WTC11 (cell line): ENCODE results near the gene PTPRC. TPM values are rescaled to one million over a fixed set of nuclear protein-coding genes. Genes with fewer than 3 reads are reported as not detected.

Source experiments
- ATAC-seq: fragments of 200-7000 bp; cut with Tn5 transposase; 2 replicates; pipeline ENCODE4 v1.10.0; 2021; ENCODE audit warnings: mild to moderate bottlenecking, moderate library complexity
- CTCF ChIA-PET: fragments of 300-600 bp; sonication (Branson Sonifier 250); formaldehyde crosslinking; loops from one replicate; lab custom pipeline; 2021; ENCODE audit warnings: antibody characterized with exemption; lab: Charles Lee
- POLR2A ChIA-PET: fragments of 350-600 bp; sonication (Branson Sonifier 250); formaldehyde crosslinking; loops from one replicate; lab custom pipeline; 2021; ENCODE audit warnings: antibody characterized with exemption; lab: Charles Lee
- DNase-seq: peaks from one replicate; pipeline ENCODE4 v3.0.0; 2021; ENCODE audit warnings: low spot score
- H3K27ac Mint-ChIP-seq: 2 replicates; pipeline ENCODE4 v1.8.0; 2021; ENCODE audit warnings: mixed read lengths
- H3K27me3 Mint-ChIP-seq: 2 replicates; pipeline ENCODE4 v1.8.0; 2021; ENCODE audit warnings: low read depth, mild to moderate bottlenecking, moderate library complexity, mixed read lengths
- H3K36me3 Mint-ChIP-seq: 2 replicates; pipeline ENCODE4 v1.8.0; 2021; ENCODE audit warnings: mixed read lengths
- H3K4me1 Mint-ChIP-seq: 2 replicates; pipeline ENCODE4 v1.8.0; 2022; ENCODE audit warnings: mixed read lengths
- H3K4me3 Mint-ChIP-seq: 2 replicates; pipeline ENCODE4 v1.8.0; 2021; ENCODE audit warnings: mild to moderate bottlenecking, moderate library complexity, mixed read lengths
- H3K9me3 Mint-ChIP-seq: 2 replicates; pipeline ENCODE4 v1.8.0; 2021; ENCODE audit warnings: mixed read lengths
- ATF1 ChIP-seq: sonication (generic); formaldehyde crosslinking; IDR thresholded peaks from 2 replicates; pipeline ENCODE4 v1.8.1; 2023; ENCODE audit warnings: mild to moderate bottlenecking, moderate library complexity, missing genetic modification reagents
- CREM ChIP-seq: sonication (generic); formaldehyde crosslinking; IDR thresholded peaks from 2 replicates; pipeline ENCODE4 v1.8.1; 2022; ENCODE audit warnings: mild to moderate bottlenecking, missing genetic modification reagents, moderate library complexity
- EMX1 ChIP-seq: fragments of 250-450 bp; sonication (Bioruptor Pico); IDR thresholded peaks from 2 replicates; pipeline ENCODE4 v1.8.0; 2021; ENCODE audit warnings: mild to moderate bottlenecking
- ETV6 ChIP-seq: sonication (generic); formaldehyde crosslinking; IDR thresholded peaks from 2 replicates; pipeline ENCODE4 v1.8.1; 2022; ENCODE audit warnings: mild to moderate bottlenecking, missing genetic modification reagents
- FOXJ3 ChIP-seq: sonication (generic); formaldehyde crosslinking; IDR thresholded peaks from 2 replicates; pipeline ENCODE4 v1.9.0; 2021; ENCODE audit warnings: missing genetic modification reagents, mild to moderate bottlenecking, borderline replicate concordance
- FOXK1 ChIP-seq: sonication (generic); formaldehyde crosslinking; IDR thresholded peaks from 2 replicates; pipeline ENCODE4 v1.8.0; 2022; ENCODE audit warnings: mild to moderate bottlenecking, moderate library complexity, missing genetic modification reagents
- GTF2I ChIP-seq: fragments of 250-450 bp; sonication (Bioruptor Pico); conservative IDR thresholded peaks from 2 replicates; pipeline ENCODE4 v1.4.0; 2021; ENCODE audit warnings: mild to moderate bottlenecking
- JAZF1 ChIP-seq: fragments of 250-450 bp; sonication (Bioruptor Pico); IDR thresholded peaks from 2 replicates; pipeline ENCODE4 v1.9.0; 2021; ENCODE audit warnings: moderate library complexity, mild to moderate bottlenecking, inconsistent platforms
- JUN ChIP-seq: sonication (generic); formaldehyde crosslinking; IDR thresholded peaks from 2 replicates; pipeline ENCODE4 v1.8.0; 2023; ENCODE audit warnings: mild to moderate bottlenecking, missing genetic modification reagents
- MXD4 ChIP-seq: fragments of 250-450 bp; sonication (Bioruptor Pico); IDR thresholded peaks from 2 replicates; pipeline ENCODE4 v1.8.0; 2021; ENCODE audit warnings: mild to moderate bottlenecking, moderate library complexity, borderline replicate concordance
- RELA ChIP-seq: sonication (generic); formaldehyde crosslinking; IDR thresholded peaks from 2 replicates; pipeline ENCODE4 v1.8.1; 2022; ENCODE audit warnings: missing genetic modification reagents, mild to moderate bottlenecking, borderline replicate concordance
- RORB ChIP-seq: fragments of 250-450 bp; sonication (Bioruptor Pico); IDR thresholded peaks from 2 replicates; pipeline ENCODE4 v1.9.0; 2021; ENCODE audit warnings: mild to moderate bottlenecking
- TCF7 ChIP-seq: sonication (generic); formaldehyde crosslinking; IDR thresholded peaks from 2 replicates; pipeline ENCODE4 v1.8.0; 2022; ENCODE audit warnings: mild to moderate bottlenecking, low read depth, missing genetic modification reagents, moderate library complexity
- ZNF219 ChIP-seq: sonication (generic); formaldehyde crosslinking; IDR thresholded peaks from 2 replicates; pipeline ENCODE4 v1.8.0; 2023; ENCODE audit warnings: missing genetic modification reagents, mild to moderate bottlenecking, borderline replicate concordance
- ZNF416 ChIP-seq: fragments of 250-450 bp; sonication (Bioruptor Pico); IDR thresholded peaks from 2 replicates; pipeline ENCODE4 v1.9.0; 2021; ENCODE audit warnings: mild to moderate bottlenecking, inconsistent platforms
- ZNF423 ChIP-seq: fragments of 250-450 bp; sonication (Bioruptor Pico); IDR thresholded peaks from 2 replicates; pipeline ENCODE4 v2.1.2; 2022; ENCODE audit warnings: mild to moderate bottlenecking, moderate library complexity
- total RNA-seq: library from RNA; stranded (reverse); gene quantifications from 3 replicates; pipeline ENCODE4 v1.2.3, GENCODE V29; 2021
- TF ChIP-seq, protein P1 (sequence below): fragments of 250-450 bp; sonication (Bioruptor Pico); IDR thresholded peaks from 2 replicates; pipeline ENCODE4 v1.8.0; 2021; ENCODE audit warnings: mild to moderate bottlenecking
- TF ChIP-seq, protein P2 (sequence below): sonication (generic); formaldehyde crosslinking; IDR thresholded peaks from 2 replicates; pipeline ENCODE4 v1.8.0; 2022; ENCODE audit warnings: missing genetic modification reagents
- TF ChIP-seq, protein P3 (sequence below): sonication (generic); formaldehyde crosslinking; IDR thresholded peaks from 2 replicates; pipeline ENCODE4 v1.8.0; 2022; ENCODE audit warnings: mild to moderate bottlenecking, missing genetic modification reagents
- TF ChIP-seq, protein P4 (sequence below): sonication (generic); formaldehyde crosslinking; IDR thresholded peaks from 2 replicates; pipeline ENCODE4 v1.8.1; 2022; ENCODE audit warnings: mild to moderate bottlenecking, missing genetic modification reagents, moderate library complexity, borderline replicate concordance
- TF ChIP-seq, protein P5 (sequence below): sonication (generic); formaldehyde crosslinking; IDR thresholded peaks from 2 replicates; pipeline ENCODE4 v1.8.0; 2022; ENCODE audit warnings: mild to moderate bottlenecking, missing genetic modification reagents

Gene PTPRC
- total RNA-seq, 1 experiment from 2014 or later: 1.4 TPM

DNA sequence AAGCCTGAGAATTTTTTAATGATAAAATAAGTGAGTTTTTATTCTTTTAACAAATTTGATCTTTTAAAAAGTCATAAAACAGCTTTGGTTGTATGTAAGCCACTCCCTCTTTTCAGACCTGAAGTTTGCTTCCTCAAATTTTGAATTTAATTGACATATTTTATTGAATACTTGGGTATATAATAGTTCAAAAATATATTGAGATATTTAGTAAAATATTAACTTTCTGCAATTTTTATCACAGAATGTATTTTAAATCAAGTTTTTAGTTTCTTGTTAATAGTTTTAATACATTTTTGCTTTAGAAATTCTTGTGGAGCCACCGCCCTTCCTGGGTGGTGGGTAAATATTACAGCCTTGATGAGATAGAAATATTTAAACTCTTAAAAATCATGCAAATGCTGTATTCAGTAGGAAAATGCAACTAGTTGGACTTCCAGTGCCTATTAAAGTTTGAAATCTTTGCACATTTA, 867 bp downstream of the PTPRC start:
- CTCF ChIA-PET: no interaction called here
- no peaks in the 10 kb centered on the region for H3K27me3 Mint-ChIP-seq

DNA sequence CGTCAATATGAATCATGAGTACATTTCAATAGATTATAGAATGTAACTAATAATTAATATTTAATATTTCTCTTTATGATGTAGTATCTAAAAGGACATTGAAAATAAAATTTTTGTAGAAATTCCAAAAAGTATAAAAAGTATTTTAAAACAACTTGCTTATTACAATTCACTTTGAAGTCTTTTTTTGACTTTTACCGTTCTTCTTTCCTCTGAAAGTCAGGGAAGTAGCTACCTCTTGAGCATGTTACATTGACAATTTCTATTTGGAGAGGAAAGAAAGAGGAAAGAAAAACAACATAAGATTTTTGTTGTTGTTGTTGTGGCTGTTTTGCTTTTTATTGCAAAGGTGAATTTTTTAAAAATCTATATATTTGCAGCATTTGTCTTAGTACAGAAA, 1.3 kb downstream of the PTPRC start:
- H3K4me1 Mint-ChIP-seq: peaks cover 4% of the 10 kb centered on the region
- no peaks in the 10 kb centered on the region for H3K9me3 Mint-ChIP-seq
- ChIA-PET CTCF (no interaction called here), POLR2A (no interaction called here)
- no peak overlapping the region for H3K4me3 Mint-ChIP-seq
- ATAC-seq (no peak), DNase-seq (no peak)
- no peaks in the 10 kb centered on the region for H3K27me3 Mint-ChIP-seq
- H3K36me3 Mint-ChIP-seq: no peaks in the 10 kb centered on the region
- no peak overlapping the region for H3K27ac Mint-ChIP-seq
- TF ChIP-seq, protein P1, sequence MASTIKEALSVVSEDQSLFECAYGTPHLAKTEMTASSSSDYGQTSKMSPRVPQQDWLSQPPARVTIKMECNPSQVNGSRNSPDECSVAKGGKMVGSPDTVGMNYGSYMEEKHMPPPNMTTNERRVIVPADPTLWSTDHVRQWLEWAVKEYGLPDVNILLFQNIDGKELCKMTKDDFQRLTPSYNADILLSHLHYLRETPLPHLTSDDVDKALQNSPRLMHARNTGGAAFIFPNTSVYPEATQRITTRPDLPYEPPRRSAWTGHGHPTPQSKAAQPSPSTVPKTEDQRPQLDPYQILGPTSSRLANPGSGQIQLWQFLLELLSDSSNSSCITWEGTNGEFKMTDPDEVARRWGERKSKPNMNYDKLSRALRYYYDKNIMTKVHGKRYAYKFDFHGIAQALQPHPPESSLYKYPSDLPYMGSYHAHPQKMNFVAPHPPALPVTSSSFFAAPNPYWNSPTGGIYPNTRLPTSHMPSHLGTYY (CRISPR knock-in tag): no peak
- TF ChIP-seq JAZF1 (CRISPR knock-in tag): no peak
- TF ChIP-seq RELA (CRISPR knock-in tag): no peak
- TF ChIP-seq, protein P2, sequence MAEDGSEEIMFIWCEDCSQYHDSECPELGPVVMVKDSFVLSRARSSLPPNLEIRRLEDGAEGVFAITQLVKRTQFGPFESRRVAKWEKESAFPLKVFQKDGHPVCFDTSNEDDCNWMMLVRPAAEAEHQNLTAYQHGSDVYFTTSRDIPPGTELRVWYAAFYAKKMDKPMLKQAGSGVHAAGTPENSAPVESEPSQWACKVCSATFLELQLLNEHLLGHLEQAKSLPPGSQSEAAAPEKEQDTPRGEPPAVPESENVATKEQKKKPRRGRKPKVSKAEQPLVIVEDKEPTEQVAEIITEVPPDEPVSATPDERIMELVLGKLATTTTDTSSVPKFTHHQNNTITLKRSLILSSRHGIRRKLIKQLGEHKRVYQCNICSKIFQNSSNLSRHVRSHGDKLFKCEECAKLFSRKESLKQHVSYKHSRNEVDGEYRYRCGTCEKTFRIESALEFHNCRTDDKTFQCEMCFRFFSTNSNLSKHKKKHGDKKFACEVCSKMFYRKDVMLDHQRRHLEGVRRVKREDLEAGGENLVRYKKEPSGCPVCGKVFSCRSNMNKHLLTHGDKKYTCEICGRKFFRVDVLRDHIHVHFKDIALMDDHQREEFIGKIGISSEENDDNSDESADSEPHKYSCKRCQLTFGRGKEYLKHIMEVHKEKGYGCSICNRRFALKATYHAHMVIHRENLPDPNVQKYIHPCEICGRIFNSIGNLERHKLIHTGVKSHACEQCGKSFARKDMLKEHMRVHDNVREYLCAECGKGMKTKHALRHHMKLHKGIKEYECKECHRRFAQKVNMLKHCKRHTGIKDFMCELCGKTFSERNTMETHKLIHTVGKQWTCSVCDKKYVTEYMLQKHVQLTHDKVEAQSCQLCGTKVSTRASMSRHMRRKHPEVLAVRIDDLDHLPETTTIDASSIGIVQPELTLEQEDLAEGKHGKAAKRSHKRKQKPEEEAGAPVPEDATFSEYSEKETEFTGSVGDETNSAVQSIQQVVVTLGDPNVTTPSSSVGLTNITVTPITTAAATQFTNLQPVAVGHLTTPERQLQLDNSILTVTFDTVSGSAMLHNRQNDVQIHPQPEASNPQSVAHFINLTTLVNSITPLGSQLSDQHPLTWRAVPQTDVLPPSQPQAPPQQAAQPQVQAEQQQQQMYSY (CRISPR knock-in tag): no peak
- no peak for TF ChIP-seq ZNF416 (CRISPR knock-in tag)
- no peak for TF ChIP-seq GTF2I (CRISPR knock-in tag)
- TF ChIP-seq, protein P3, sequence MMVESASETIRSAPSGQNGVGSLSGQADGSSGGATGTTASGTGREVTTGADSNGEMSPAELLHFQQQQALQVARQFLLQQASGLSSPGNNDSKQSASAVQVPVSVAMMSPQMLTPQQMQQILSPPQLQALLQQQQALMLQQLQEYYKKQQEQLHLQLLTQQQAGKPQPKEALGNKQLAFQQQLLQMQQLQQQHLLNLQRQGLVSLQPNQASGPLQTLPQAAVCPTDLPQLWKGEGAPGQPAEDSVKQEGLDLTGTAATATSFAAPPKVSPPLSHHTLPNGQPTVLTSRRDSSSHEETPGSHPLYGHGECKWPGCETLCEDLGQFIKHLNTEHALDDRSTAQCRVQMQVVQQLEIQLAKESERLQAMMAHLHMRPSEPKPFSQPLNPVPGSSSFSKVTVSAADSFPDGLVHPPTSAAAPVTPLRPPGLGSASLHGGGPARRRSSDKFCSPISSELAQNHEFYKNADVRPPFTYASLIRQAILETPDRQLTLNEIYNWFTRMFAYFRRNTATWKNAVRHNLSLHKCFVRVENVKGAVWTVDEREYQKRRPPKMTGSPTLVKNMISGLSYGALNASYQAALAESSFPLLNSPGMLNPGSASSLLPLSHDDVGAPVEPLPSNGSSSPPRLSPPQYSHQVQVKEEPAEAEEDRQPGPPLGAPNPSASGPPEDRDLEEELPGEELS (CRISPR knock-in tag): no peak
- no peak for TF ChIP-seq JUN (CRISPR knock-in tag)
- TF ChIP-seq FOXJ3 (CRISPR knock-in tag): no peak
- no peak for TF ChIP-seq ZNF423 (CRISPR knock-in tag)
- TF ChIP-seq, protein P4, sequence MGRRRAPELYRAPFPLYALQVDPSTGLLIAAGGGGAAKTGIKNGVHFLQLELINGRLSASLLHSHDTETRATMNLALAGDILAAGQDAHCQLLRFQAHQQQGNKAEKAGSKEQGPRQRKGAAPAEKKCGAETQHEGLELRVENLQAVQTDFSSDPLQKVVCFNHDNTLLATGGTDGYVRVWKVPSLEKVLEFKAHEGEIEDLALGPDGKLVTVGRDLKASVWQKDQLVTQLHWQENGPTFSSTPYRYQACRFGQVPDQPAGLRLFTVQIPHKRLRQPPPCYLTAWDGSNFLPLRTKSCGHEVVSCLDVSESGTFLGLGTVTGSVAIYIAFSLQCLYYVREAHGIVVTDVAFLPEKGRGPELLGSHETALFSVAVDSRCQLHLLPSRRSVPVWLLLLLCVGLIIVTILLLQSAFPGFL (CRISPR knock-in tag): no peak

More for the DNA sequence above, 867 bp downstream of the PTPRC start:
- no peaks in the 10 kb centered on the region for H3K36me3 Mint-ChIP-seq
- no peak overlapping the region for H3K27ac Mint-ChIP-seq
- H3K9me3 Mint-ChIP-seq: no peaks in the 10 kb centered on the region
- no peak for TF ChIP-seq RORB (CRISPR knock-in tag)
- TF ChIP-seq CREM (CRISPR knock-in tag): no peak
- no peak for TF ChIP-seq FOXK1
- TF ChIP-seq ZNF416 (CRISPR knock-in tag): no peak
- TF ChIP-seq, protein P5, sequence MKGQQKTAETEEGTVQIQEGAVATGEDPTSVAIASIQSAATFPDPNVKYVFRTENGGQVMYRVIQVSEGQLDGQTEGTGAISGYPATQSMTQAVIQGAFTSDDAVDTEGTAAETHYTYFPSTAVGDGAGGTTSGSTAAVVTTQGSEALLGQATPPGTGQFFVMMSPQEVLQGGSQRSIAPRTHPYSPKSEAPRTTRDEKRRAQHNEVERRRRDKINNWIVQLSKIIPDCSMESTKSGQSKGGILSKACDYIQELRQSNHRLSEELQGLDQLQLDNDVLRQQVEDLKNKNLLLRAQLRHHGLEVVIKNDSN (CRISPR knock-in tag): no peak
- no peak for TF ChIP-seq EMX1
- no peak for TF ChIP-seq ETV6 (CRISPR knock-in tag)
- TF ChIP-seq, protein P4 (CRISPR knock-in tag): no peak
- no peak for TF ChIP-seq MXD4 (CRISPR knock-in tag)
- TF ChIP-seq GTF2I (CRISPR knock-in tag): no peak
- TF ChIP-seq, protein P2 (CRISPR knock-in tag): no peak
- no peak for TF ChIP-seq TCF7
- no peak for TF ChIP-seq ZNF219 (CRISPR knock-in tag)
- no peak for TF ChIP-seq ATF1 (CRISPR knock-in tag)
- H3K4me1 Mint-ChIP-seq: peaks cover 4% of the 10 kb centered on the region
- H3K4me3 Mint-ChIP-seq: no peak overlapping the region
- no peak for DNase-seq
- ATAC-seq: no peak
- POLR2A ChIA-PET: no interaction called here
